H1 (cell line): ENCODE data around the gene TRDMT1. TPM values are rescaled to one million over a fixed set of nuclear protein-coding genes. Genes with fewer than 3 reads are reported as not detected.
A peak's percentile ranks its signal among the peaks of the same experiment; 100 is the strongest.

Experiments used
- CTCF ChIA-PET: fragments of 300-600 bp; sonication (Branson Sonifier 250); formaldehyde crosslinking; loops from one replicate; lab custom pipeline; 2021; ENCODE audit not compliant: partially characterized antibody; lab: Charles Lee
- POLR2A ChIA-PET: fragments of 300-600 bp; sonication (Branson Sonifier 250); formaldehyde crosslinking; loops from one replicate; lab custom pipeline; 2021; ENCODE audit warnings: inconsistent platforms; ENCODE audit not compliant: partially characterized antibody; lab: Charles Lee
- DNase-seq, 2 experiments: peaks; one replicate each; pipeline versions ENCODE4 v3.0.0 to v3.0.0-alpha.2; 2010 to 2022; ENCODE audit warnings: low spot score in 2 of 2, low read depth in 1 of 2, mixed read lengths in 1 of 2
- FAIRE-seq: peaks from 2 replicates; lab custom pipeline; 2011; peaks lifted over from hg19 to GRCh38; lab: Jason Lieb, UNC
- H2AFZ ChIP-seq: 2 replicates; pipeline ENCODE4 v1.8.1; 2012; ENCODE audit warnings: low read length, inconsistent platforms
- H2AK5ac ChIP-seq: 2 replicates; pipeline ENCODE4 v1.6.1; 2013; ENCODE audit warnings: low read depth, low read length
- H2BK120ac ChIP-seq: replicated peaks from 2 replicates; pipeline ENCODE3; 2013; ENCODE audit warnings: low read depth, low read length, inconsistent platforms
- H2BK12ac ChIP-seq: 2 replicates; pipeline ENCODE4 v1.6.1; 2013; ENCODE audit warnings: low read depth, low read length
- H2BK15ac ChIP-seq: 2 replicates; pipeline ENCODE4 v1.6.1; 2013; ENCODE audit warnings: low read length
- H2BK20ac ChIP-seq: 2 replicates; pipeline ENCODE4 v1.6.1; 2013; ENCODE audit warnings: low read length
- H2BK5ac ChIP-seq: 2 replicates; pipeline ENCODE4 v1.6.1; 2013; ENCODE audit warnings: low read depth, low read length
- H3K14ac ChIP-seq: 2 replicates; pipeline ENCODE4 v1.6.1; 2013; ENCODE audit warnings: inconsistent platforms; ENCODE audit not compliant: insufficient read length
- H3K18ac ChIP-seq: 2 replicates; pipeline ENCODE4 v1.6.1; 2013; ENCODE audit warnings: low read length; ENCODE audit errors: extremely low read depth
- H3K23ac ChIP-seq: 2 replicates; pipeline ENCODE4 v1.6.1; 2013; ENCODE audit warnings: inconsistent platforms; ENCODE audit not compliant: insufficient read length
- H3K23me2 ChIP-seq: 2 replicates; pipeline ENCODE4 v1.6.1; 2013; ENCODE audit warnings: low read depth, low read length
- H3K27ac ChIP-seq: 2 replicates; pipeline ENCODE4 v1.6.1; 2011; ENCODE audit warnings: low read depth, low read length, inconsistent platforms
- H3K27me3 ChIP-seq, 4 experiments: replicated peaks in 1 of 4; 1 replicate in 1 of 4; 2 replicates in 3 of 4; pipeline versions ENCODE4 v1.6.1 to v1.8.1; 2011 to 2013; ENCODE audit warnings: low read length in 3 of 4, mild to moderate bottlenecking in 3 of 4, inconsistent platforms in 2 of 4, mixed read lengths in 2 of 4, moderate library complexity in 1 of 4; ENCODE audit not compliant: control insufficient read depth in 3 of 4, insufficient read depth in 3 of 4; ENCODE audit errors: extremely low read depth in 1 of 4
- H3K36me3 ChIP-seq, 4 experiments: 2 replicates each; pipeline versions ENCODE4 v1.6.1 to v1.8.1; 2011 to 2013; ENCODE audit warnings: mild to moderate bottlenecking in 4 of 4, low read length in 3 of 4, moderate library complexity in 2 of 4, control low read depth in 1 of 4, inconsistent platforms in 1 of 4; ENCODE audit not compliant: insufficient read depth in 4 of 4, control insufficient read depth in 2 of 4
- H3K4ac ChIP-seq: replicated peaks from 2 replicates; pipeline ENCODE3; 2013; ENCODE audit warnings: low read length, low read depth, mixed read lengths, inconsistent platforms; ENCODE audit not compliant: insufficient read length
- H3K4me1 ChIP-seq, 4 experiments: replicated peaks in 1 of 4; 1 replicate in 1 of 4; 2 replicates in 3 of 4; pipeline versions ENCODE4 v1.6.1 to v1.8.1; 2011 to 2013; ENCODE audit warnings: low read length in 3 of 4, inconsistent platforms in 2 of 4, mixed read lengths in 1 of 4; ENCODE audit not compliant: insufficient read depth in 4 of 4, control insufficient read depth in 3 of 4
- H3K4me2 ChIP-seq, 2 experiments: 2 replicates each; pipeline versions ENCODE4 v1.6.1 to v1.8.1; 2011 to 2013; ENCODE audit warnings: low read depth in 2 of 2, low read length in 2 of 2, control low read depth in 1 of 2, inconsistent platforms in 1 of 2, mild to moderate bottlenecking in 1 of 2; ENCODE audit not compliant: insufficient read depth in 1 of 2
- H3K4me3 ChIP-seq, 4 experiments: fragments of 200-600, 300-600 bp in 1 of 4; sonication (generic), shearing (Covaris generic), sonication (Bioruptor Twin) in 1 of 4; 2 replicates each; pipeline versions ENCODE4 v1.5.1 to v1.8.1; 2011 to 2016; ENCODE audit warnings: low read length in 4 of 4, low read depth in 3 of 4, control low read depth in 2 of 4, inconsistent platforms in 2 of 4, mild to moderate bottlenecking in 2 of 4, mixed read lengths in 1 of 4, moderate library complexity in 1 of 4; ENCODE audit not compliant: insufficient read depth in 2 of 4; ENCODE audit errors: extremely low read depth in 1 of 4
- H3K56ac ChIP-seq: replicated peaks from 2 replicates; pipeline ENCODE3; 2013; ENCODE audit warnings: low read depth, mild to moderate bottlenecking, mixed read lengths, low read length, inconsistent platforms; ENCODE audit not compliant: insufficient read length
- H3K79me1 ChIP-seq: 2 replicates; pipeline ENCODE4 v1.6.1; 2013; ENCODE audit warnings: low read depth, low read length, control low read depth
- H3K79me2 ChIP-seq, 2 experiments: 2 replicates each; pipeline versions ENCODE4 v1.6.1 to v1.8.1; 2012 to 2013; ENCODE audit warnings: low read length in 2 of 2, mild to moderate bottlenecking in 2 of 2, inconsistent platforms in 1 of 2; ENCODE audit not compliant: insufficient read depth in 2 of 2, control insufficient read depth in 1 of 2
- H3K9ac ChIP-seq, 4 experiments: replicated peaks in 1 of 4; 1 replicate in 1 of 4; 2 replicates in 3 of 4; pipeline versions ENCODE4 v1.6.1 to v1.8.1; 2011 to 2013; ENCODE audit warnings: low read depth in 3 of 4, low read length in 3 of 4, control low read depth in 2 of 4, mild to moderate bottlenecking in 2 of 4, moderate library complexity in 2 of 4, inconsistent platforms in 1 of 4; ENCODE audit errors: extremely low read depth in 1 of 4
- H3K9me3 ChIP-seq, 2 experiments: 2 replicates each; pipeline versions ENCODE4 v1.6.1 to v1.8.1; 2012 to 2013; ENCODE audit warnings: mild to moderate bottlenecking in 2 of 2, moderate library complexity in 2 of 2, control low read depth in 1 of 2, inconsistent platforms in 1 of 2, low read depth in 1 of 2, low read length in 1 of 2, mixed read lengths in 1 of 2; ENCODE audit not compliant: insufficient read depth in 2 of 2
- H4K20me1 ChIP-seq, 2 experiments: replicated peaks in 1 of 2; 2 replicates each; pipeline versions ENCODE3 to v1.8.1; 2011 to 2013; ENCODE audit warnings: inconsistent platforms in 2 of 2, low read length in 2 of 2, mild to moderate bottlenecking in 1 of 2; ENCODE audit not compliant: insufficient read depth in 2 of 2, control insufficient read depth in 1 of 2
- H4K5ac ChIP-seq: 2 replicates; pipeline ENCODE4 v1.6.1; 2013; ENCODE audit warnings: low read length, low read depth, mixed read lengths, inconsistent platforms; ENCODE audit not compliant: insufficient read length
- H4K8ac ChIP-seq: 2 replicates; pipeline ENCODE4 v1.8.0; 2013; ENCODE audit warnings: mild to moderate bottlenecking, moderate library complexity, low read length, inconsistent platforms; ENCODE audit not compliant: insufficient read depth; ENCODE audit errors: extremely low read depth
- H4K91ac ChIP-seq: replicated peaks from 2 replicates; pipeline ENCODE3; 2013; ENCODE audit warnings: low read length, mixed read lengths, inconsistent platforms; ENCODE audit not compliant: insufficient read length
- HDAC2 ChIP-seq, 2 experiments: fragments of 300-600 bp in 1 of 2; sonication (generic) in 1 of 2; IDR thresholded peaks; 2 replicates each; pipeline ENCODE4 v1.6.1; 2011 to 2012; ENCODE audit warnings: low read depth in 2 of 2, low read length in 2 of 2, mild to moderate bottlenecking in 2 of 2, moderate library complexity in 2 of 2, borderline replicate concordance in 1 of 2, inconsistent platforms in 1 of 2
- JUN ChIP-seq: IDR thresholded peaks from 2 replicates; pipeline ENCODE4 v1.6.1; 2011; ENCODE audit warnings: low read depth, mild to moderate bottlenecking, improper control_type of control experiment, low read length
- KDM1A ChIP-seq: fragments of 200-600, 300-600 bp; sonication (generic); IDR thresholded peaks from 2 replicates; pipeline ENCODE4 v1.7.1; 2016; ENCODE audit warnings: mild to moderate bottlenecking, low read length, borderline replicate concordance
- PHF8 ChIP-seq: fragments of 200-600 bp; sonication (generic); conservative IDR thresholded peaks from 2 replicates; pipeline ENCODE4 v1.7.1; 2012; ENCODE audit warnings: low read depth, mild to moderate bottlenecking, inconsistent platforms, low read length, moderate library complexity
- RXRA ChIP-seq: IDR thresholded peaks from 2 replicates; pipeline ENCODE4 v1.6.1; 2011; ENCODE audit warnings: low read depth, mild to moderate bottlenecking, low read length, moderate library complexity; ENCODE audit not compliant: insufficient read depth
- SIN3A ChIP-seq, 2 experiments: IDR thresholded peaks in 1 of 2; conservative IDR thresholded peaks in 1 of 2; 2 replicates each; pipeline ENCODE4 v1.6.1; 2011 to 2012; ENCODE audit warnings: low read length in 2 of 2, improper control_type of control experiment in 1 of 2, low read depth in 1 of 2, mild to moderate bottlenecking in 1 of 2
- TAF7 ChIP-seq: optimal IDR thresholded peaks from 2 replicates; pipeline ENCODE3; 2011; ENCODE audit warnings: low read depth, mild to moderate bottlenecking, inconsistent platforms, low read length, moderate library complexity, borderline replicate concordance
- WGBS, 2 experiments: shearing (Covaris generic) in 1 of 2; methylation state at CpG; one replicate each; pipeline versions ENCODE4 v1.1.6 to v1.1.7; 2013 to 2015; ENCODE audit warnings: low lambda C conversion rate in 2 of 2, mixed read lengths in 2 of 2, inconsistent platforms in 1 of 2, low coverage in 1 of 2, missing lambda C conversion rate in 1 of 2; ENCODE audit not compliant: insufficient replicate concordance in 2 of 2, insufficient coverage in 1 of 2, insufficient read length in 1 of 2; ENCODE audit errors: extremely low coverage in 1 of 2, missing lambda C conversion rate in 1 of 2; 5-methylcytosine and 5-hydroxymethylcytosine counted together
- polyA plus RNA-seq, 7 experiments: library from polyadenylated mRNA; depleted of rRNA in 3 of 7; stranded (reverse) in 5 of 7; unstranded in 2 of 7; fragments of >200 nt in 5 of 7; fragments of 200-250 nt in 2 of 7; gene quantifications; 1 replicate in 5 of 7; 2 replicates in 1 of 7; 4 replicates in 1 of 7; pipeline versions ENCODE4 v1.2.1 to v1.2.3, GENCODE V29; 2011 to 2013; ENCODE audit warnings: missing spikeins in 2 of 7, mixed read lengths in 2 of 7
- total RNA-seq: library from RNA; stranded (reverse); fragmentation: NEBNext Ultra II Directional; extraction: Animal tissue kit (Norgen Biotek cat#: 25700); gene quantifications from 2 replicates; pipeline ENCODE4 v1.2.1, GENCODE V29; 2021

The TRDMT1 gene
- total and polyA plus RNA-seq, 2 of the 8 experiments (the other 6 are each of a cell fraction or from before 2014, with no cell fraction given), result 7.4 to 21.4 TPM

GRCh38 chr10:17228091-17229015 is 26.9 kb upstream of the TRDMT1 start, which contains the start of gene VIM:
TSS of gene VIM (plus strand) at chr10:17228241. CDS start at chr10:17229423, 1,182 bp downstream.
- H3K23ac ChIP-seq, result no peak within 1 kb of the TSS
- H3K36me3 ChIP-seq, result peaks cover 0 to 22% (median 4%) of the 10 kb centered on the region in 4 experiments; a peak in 5 of 8 replicates
- H2BK5ac ChIP-seq, result no peak within 1 kb of the TSS
- H3K79me2 ChIP-seq, result peaks cover 0 to 6% of the 10 kb centered on the region in 2 experiments; a peak in 1 of 4 replicates
- H3K79me1 ChIP-seq, result no peaks in the 10 kb centered on the region
- peak within 1 kb of the TSS; percentile 69 to 81 (median 78) for H3K4me3 ChIP-seq
- peaks cover 10 to 17% (median 12%) of the 10 kb centered on the region in 4 experiments; a peak in 6 of 7 replicates for H3K4me1 ChIP-seq
- H3K9me3 ChIP-seq, result no peaks in the 10 kb centered on the region
- H2AK5ac ChIP-seq, result no peak within 1 kb of the TSS
- no peak within 1 kb of the TSS for H2AFZ ChIP-seq
- peaks cover 0 to 15% (median 13%) of the 10 kb centered on the region in 4 experiments; a peak in 5 of 7 replicates for H3K27me3 ChIP-seq
- H2BK120ac ChIP-seq, result no peak within 1 kb of the TSS
- H4K91ac ChIP-seq, result peak within 1 kb of the TSS; percentile 59
- no peak within 1 kb of the TSS for H3K27ac ChIP-seq
- ChIA-PET POLR2A (interaction anchor here (1.2 to 4.6 kb wide), 3 partner anchors 10 to 27 kb away, joined by 4 to 46 read pairs (median 7); partner anchors contain the start of gene TRDMT1), CTCF (interaction anchor here (0.6 to 2.4 kb wide), 18 partner anchors 9 to 386 kb away, joined by 3 to 17 read pairs (median 3); partner anchors contain the start of gene TRDMT1)
- peak within 1 kb of the TSS; percentile 3 for H3K56ac ChIP-seq
- peak within 1 kb of the TSS; percentile 69; the same call in 1 of the 2 replicates for H4K8ac ChIP-seq
- 0 out of 7 replicates have a peak within 1 kb of the TSS, but pooled peaks of 2 of the 4 experiments have one; percentile 20 to 24 for H3K9ac ChIP-seq
- H2BK20ac ChIP-seq, result no peak within 1 kb of the TSS
- DNase-seq (peak; percentile 79 to 82), FAIRE-seq (no peak)
- H3K23me2 ChIP-seq, result peaks cover 20% of the 10 kb centered on the region; the same call in 1 of the 2 replicates
- peaks cover 0 to 4% of the 10 kb centered on the region in 2 experiments for H4K20me1 ChIP-seq
- no peak within 1 kb of the TSS for H4K5ac ChIP-seq
- H2BK12ac ChIP-seq, result no peak within 1 kb of the TSS
- H3K4ac ChIP-seq, result no peak within 1 kb of the TSS
- H3K14ac ChIP-seq, result no peak within 1 kb of the TSS
- peak within 1 kb of the TSS; percentile 83 to 90 for H3K4me2 ChIP-seq
- WGBS, 2 experiments, result 2% methylated on average over 50 of the region's 77 CpGs; no CpG with 5 or more reads in 1 of the 2 experiments
- no peak within 1 kb of the TSS for H2BK15ac ChIP-seq
- H3K18ac ChIP-seq, result no peak within 1 kb of the TSS; the same call in 1 of the 2 replicates
- TF ChIP-seq RXRA (no peak), PHF8 (peak; percentile 5; the same call in 1 of the 2 replicates), JUN (peak; percentile 90), TAF7 (peak; percentile 28), HDAC2 (IDR thresholded peaks at IDR 0.05; ENCODE audit: borderline replicate concordance in 1 of 2, low read depth in 2 of 2, low read length in 2 of 2) (peak; percentile 100), SIN3A (conservative IDR thresholded peaks at IDR 0.05 in 1 of 2, IDR thresholded peaks at IDR 0.05 in 1 of 2; ENCODE audit: low read depth in 1 of 2, low read length in 2 of 2) (0 out of 4 replicates have a peak, but pooled peaks of 1 of the 2 experiments have one; percentile 45), KDM1A (peak; percentile 100)
